GM12873 (cell line): ENCODE data around the gene GCFC2.

Experiments
- TF ChIP-seq, protein P1 (sequence below): IDR thresholded peaks from 2 replicates; pipeline ENCODE4 v1.5.1; 2012; ENCODE audit warnings: low read depth, mild to moderate bottlenecking, moderate library complexity, low read length, control low read depth; ENCODE audit not compliant: insufficient read depth; ENCODE audit errors: missing control alignments

Gene GCFC2

DNA sequence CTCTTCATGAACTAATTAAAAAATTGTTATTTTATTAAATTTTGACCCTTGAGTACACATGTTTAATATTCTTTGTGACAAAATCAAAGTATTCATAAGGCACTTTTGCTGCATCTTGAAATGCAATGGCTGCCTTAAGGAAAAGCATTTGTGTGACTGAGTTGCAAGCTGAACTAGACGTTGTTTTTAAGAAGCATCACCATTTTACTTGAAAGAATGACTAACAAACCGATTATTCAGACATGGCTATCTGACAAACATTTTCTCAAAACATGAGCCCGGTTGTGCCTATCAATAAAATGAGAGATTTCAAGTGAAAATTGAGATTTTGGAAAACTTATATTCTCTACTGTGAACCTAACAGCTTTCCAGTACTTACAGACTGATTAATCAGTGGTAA, 2.8 kb downstream of the GCFC2 start:
- TF ChIP-seq, protein P1, sequence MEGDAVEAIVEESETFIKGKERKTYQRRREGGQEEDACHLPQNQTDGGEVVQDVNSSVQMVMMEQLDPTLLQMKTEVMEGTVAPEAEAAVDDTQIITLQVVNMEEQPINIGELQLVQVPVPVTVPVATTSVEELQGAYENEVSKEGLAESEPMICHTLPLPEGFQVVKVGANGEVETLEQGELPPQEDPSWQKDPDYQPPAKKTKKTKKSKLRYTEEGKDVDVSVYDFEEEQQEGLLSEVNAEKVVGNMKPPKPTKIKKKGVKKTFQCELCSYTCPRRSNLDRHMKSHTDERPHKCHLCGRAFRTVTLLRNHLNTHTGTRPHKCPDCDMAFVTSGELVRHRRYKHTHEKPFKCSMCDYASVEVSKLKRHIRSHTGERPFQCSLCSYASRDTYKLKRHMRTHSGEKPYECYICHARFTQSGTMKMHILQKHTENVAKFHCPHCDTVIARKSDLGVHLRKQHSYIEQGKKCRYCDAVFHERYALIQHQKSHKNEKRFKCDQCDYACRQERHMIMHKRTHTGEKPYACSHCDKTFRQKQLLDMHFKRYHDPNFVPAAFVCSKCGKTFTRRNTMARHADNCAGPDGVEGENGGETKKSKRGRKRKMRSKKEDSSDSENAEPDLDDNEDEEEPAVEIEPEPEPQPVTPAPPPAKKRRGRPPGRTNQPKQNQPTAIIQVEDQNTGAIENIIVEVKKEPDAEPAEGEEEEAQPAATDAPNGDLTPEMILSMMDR: no peak

GRCh38 chr2:75705921-75706320, 4.8 kb downstream of the GCFC2 start:
- TF ChIP-seq, protein P1: no peak

GRCh38 chr2:75703589-75704287, 7.0 kb downstream of the GCFC2 start:
- TF ChIP-seq, protein P1: no peak

DNA sequence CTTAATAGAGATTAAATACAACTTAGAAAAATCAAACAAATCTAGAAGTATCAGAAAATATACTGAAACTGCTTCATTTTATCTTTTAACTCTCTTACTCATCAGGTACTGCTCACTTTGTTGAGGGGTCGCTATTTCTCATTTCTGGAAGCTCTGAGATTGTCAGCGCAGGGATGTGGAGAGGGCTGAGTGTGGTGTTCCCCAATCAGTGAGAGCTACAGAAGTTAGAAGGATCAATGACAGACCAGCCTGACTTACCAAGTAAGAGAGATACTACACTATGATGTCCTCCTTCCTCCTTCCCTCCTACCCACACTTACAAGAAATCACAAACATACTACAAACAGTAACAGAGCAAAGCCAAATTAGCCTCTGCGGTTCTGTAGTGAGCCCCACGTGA, 8.1 kb downstream of the GCFC2 start:
- TF ChIP-seq, protein P1: no peak

- TF ChIP-seq, protein P1: no peak
Measured at GRCh38 chr2:75698918-75699317, 11.8 kb downstream of the GCFC2 start.

- TF ChIP-seq, protein P1: no peak
Measured at GRCh38 chr2:75688196-75688595, 22.5 kb downstream of the GCFC2 start.

GRCh38 chr2:75680402-75680801, 30.3 kb downstream of the GCFC2 start:
- TF ChIP-seq, protein P1: no peak

DNA sequence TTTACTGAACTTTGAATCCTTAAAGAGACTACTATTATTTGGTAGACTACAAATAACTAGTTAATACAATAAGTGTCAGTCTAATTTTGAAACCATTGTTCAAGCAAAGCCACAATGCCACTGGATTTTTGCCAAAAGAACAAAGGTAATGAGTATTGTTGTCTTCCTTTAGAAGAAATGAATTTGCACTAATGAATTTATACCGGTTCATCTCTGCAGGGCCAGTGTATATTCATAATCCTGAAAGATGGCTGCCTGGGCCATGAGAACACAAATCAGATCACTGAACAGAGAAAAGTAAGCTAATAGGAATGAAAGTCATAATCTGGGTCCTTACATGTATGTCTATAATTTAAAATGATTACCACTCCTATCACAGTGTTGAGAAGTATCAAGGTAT, 31.2 kb downstream of the GCFC2 start:
- TF ChIP-seq, protein P1: no peak
